NCI-H2107 treated with DMSO at 0.1 percent for 48 hours (cell line): ENCODE measurements around the gene LALBA.
"Not testable (repeated sequence)": the region's sequence is repeated elsewhere in the genome, so short reads cannot be mapped to it uniquely, and the experiment has no call there.

Source experiments
- DNase-seq: peaks from one replicate; lab custom pipeline; 2025; ENCODE audit not compliant: unreplicated experiment; lab: John Stamatoyannopoulos, UW

Gene LALBA

GRCh38 chr12:48569946-48570345 lies at the start of gene LALBA:
Gene LALBA (minus strand): TSS chr12:48570046. CDS start chr12:48570020, 26 bp downstream.
- no peak for DNase-seq

- peak; percentile 76 for DNase-seq
Observed at GRCh38 chr12:48618541-48618940, 48.7 kb upstream of the LALBA start.

GRCh38 chr12:48615681-48616080 lies 45.8 kb upstream of the LALBA start:
- no peak for DNase-seq

- no peak for DNase-seq
Observed at GRCh38 chr12:48613321-48613720, 43.5 kb upstream of the LALBA start.

GRCh38 chr12:48602192-48602989 lies 32.5 kb upstream of the LALBA start:
- no peak for DNase-seq

GRCh38 chr12:48601013-48601756 lies 31.3 kb upstream of the LALBA start:
- no peak for DNase-seq

- no peak for DNase-seq
Observed at GRCh38 chr12:48600552-48600951, 30.7 kb upstream of the LALBA start.

GRCh38 chr12:48592591-48593086 lies 22.8 kb upstream of the LALBA start:
- DNase-seq, result no peak

GRCh38 chr12:48586361-48586760 lies 16.5 kb upstream of the LALBA start:
- no peak for DNase-seq

- DNase-seq, result no peak
Observed at GRCh38 chr12:48583728-48584127, 13.9 kb upstream of the LALBA start.

GRCh38 chr12:48580831-48581230 lies 11.0 kb upstream of the LALBA start:
- no peak for DNase-seq

GRCh38 chr12:48572326-48572725 lies 2.5 kb upstream of the LALBA start:
- DNase-seq, result no peak

- no peak for DNase-seq
Observed at GRCh38 chr12:48567731-48568130, 2.1 kb downstream of the LALBA start.

GRCh38 chr12:48557919-48558318 lies 11.9 kb downstream of the LALBA start:
- no peak for DNase-seq

GRCh38 chr12:48556631-48557030 lies 13.2 kb downstream of the LALBA start:
- no peak for DNase-seq

GRCh38 chr12:48553666-48554343 lies 16.0 kb downstream of the LALBA start:
- not testable (repeated sequence) for DNase-seq

GRCh38 chr12:48551636-48552035 lies 18.2 kb downstream of the LALBA start:
- not testable (repeated sequence) for DNase-seq

GRCh38 chr12:48547012-48547411 lies 22.8 kb downstream of the LALBA start:
- DNase-seq, result not testable (repeated sequence)

- DNase-seq, result no peak
Observed at GRCh38 chr12:48545833-48546469, 23.9 kb downstream of the LALBA start.

- DNase-seq, result peak; percentile 17
Observed at GRCh38 chr12:48542300-48542928, 27.4 kb downstream of the LALBA start.

- DNase-seq, result no peak
Observed at GRCh38 chr12:48536602-48537001, 33.2 kb downstream of the LALBA start.
